MCF 10A (cell line): ENCODE measurements around the gene ITPA. TPM values are rescaled to one million over a fixed set of nuclear protein-coding genes. Genes with fewer than 3 reads are reported as not detected.

Experiments used
- BruUV-seq: library from RNA; stranded (reverse); fragments of 400-500 nt; replicated peaks from 2 replicates; lab custom pipeline; 2021; lab: Mats Ljungman, UMichigan
- CTCF ChIA-PET: fragments of 300-600 bp; sonication (Branson Sonifier 250); formaldehyde crosslinking; extraction: SDS; loops from one replicate; lab custom pipeline; 2021; ENCODE audit warnings: antibody characterized with exemption, inconsistent platforms; lab: Yijun Ruan, JAX
- POLR2A ChIA-PET: fragments of 300-600, 350-650 bp; sonication (Branson Sonifier 250); formaldehyde crosslinking; extraction: SDS; loops from one replicate; lab custom pipeline; 2020; ENCODE audit warnings: antibody characterized with exemption, inconsistent platforms; lab: Yijun Ruan, JAX
- DNase-seq: peaks from one replicate; pipeline ENCODE4 v3.0.0-alpha.2; 2018; ENCODE audit not compliant: unreplicated experiment
- H3K27ac Mint-ChIP-seq: one replicate; pipeline ENCODE4 v1.8.0; 2022; ENCODE audit warnings: mild to moderate bottlenecking, low read depth, mixed read lengths; ENCODE audit not compliant: unreplicated experiment
- H3K27me3 Mint-ChIP-seq: one replicate; pipeline ENCODE4 v1.8.0; 2022; ENCODE audit warnings: mixed read lengths; ENCODE audit not compliant: insufficient read depth, unreplicated experiment
- H3K36me3 Mint-ChIP-seq: one replicate; pipeline ENCODE4 v1.8.0; 2022; ENCODE audit warnings: mild to moderate bottlenecking, moderate library complexity, mixed read lengths; ENCODE audit not compliant: insufficient read depth, unreplicated experiment
- H3K4me1 Mint-ChIP-seq: one replicate; pipeline ENCODE4 v1.8.0; 2022; ENCODE audit warnings: mixed read lengths; ENCODE audit not compliant: insufficient read depth, unreplicated experiment
- H3K4me3 Mint-ChIP-seq: one replicate; pipeline ENCODE4 v1.8.0; 2022; ENCODE audit warnings: mild to moderate bottlenecking, moderate library complexity, mixed read lengths; ENCODE audit not compliant: unreplicated experiment
- H3K9me3 Mint-ChIP-seq: one replicate; pipeline ENCODE4 v1.8.0; 2022; ENCODE audit warnings: mixed read lengths; ENCODE audit not compliant: unreplicated experiment
- intact Hi-C: fragments of 100-400 bp; cut with micrococcal nuclease; formaldehyde crosslinking; loops from 2 replicates; pipeline ENCODE4 v1.14.1; 2022
- total RNA-seq: library from RNA; stranded (reverse); gene quantifications from 2 replicates; pipeline ENCODE4 v1.2.3, GENCODE V29; 2022
- TF ChIP-seq, protein P1 (sequence below): fragments of 200-600 bp; IDR thresholded peaks from one replicate; pipeline ENCODE4 v1.8.0; 2022; ENCODE audit warnings: antibody characterized with exemption, mild to moderate bottlenecking; ENCODE audit not compliant: unreplicated experiment

The ITPA gene
- total RNA-seq, 1 experiment from 2014 or later = 97.1 TPM

DNA sequence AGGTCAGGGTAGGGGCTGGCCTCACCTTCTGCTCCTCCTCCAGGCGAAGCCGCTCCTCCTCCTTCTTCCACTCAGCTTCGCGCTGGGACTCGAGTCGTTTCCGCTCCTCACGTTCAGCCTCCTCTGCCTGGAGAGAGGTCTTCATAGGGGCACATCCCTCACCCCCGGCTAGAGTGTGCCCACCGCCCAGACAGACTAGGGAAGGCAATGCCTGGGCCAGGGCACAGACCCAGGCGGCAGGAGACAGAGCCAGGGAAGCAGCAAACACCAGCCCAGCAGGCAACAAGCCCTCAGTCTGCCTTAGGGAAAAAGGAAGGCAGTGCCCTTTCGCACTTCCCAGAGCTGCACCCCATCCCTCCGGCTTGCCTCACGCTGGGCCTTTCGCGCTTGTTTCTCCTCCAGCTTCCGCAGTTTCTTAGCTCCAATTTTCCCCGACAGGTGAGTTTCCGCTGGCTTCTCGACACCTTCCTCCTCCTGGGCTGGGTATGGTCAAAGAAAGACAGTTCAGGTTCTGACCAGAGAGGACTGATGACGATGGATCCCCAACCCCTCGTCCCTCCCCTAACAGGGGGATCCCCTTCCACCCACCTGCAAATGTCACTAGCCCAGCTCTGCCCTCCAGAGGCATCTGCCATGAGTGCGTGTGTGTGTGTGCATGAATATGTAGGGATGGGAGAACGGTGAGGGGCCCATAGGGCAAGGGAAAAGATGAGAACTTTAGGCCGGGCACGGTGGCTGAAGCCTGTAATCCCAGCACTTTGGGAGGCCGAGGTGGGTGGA, 9.1 kb upstream of the ITPA start:
- H3K36me3 Mint-ChIP-seq = peaks cover 86% of the 10 kb centered on the region
- H3K9me3 Mint-ChIP-seq = no peaks in the 10 kb centered on the region
- H3K4me1 Mint-ChIP-seq = peaks cover 7% of the 10 kb centered on the region
- intact Hi-C loops = no loop called here
- no peaks in the 10 kb centered on the region for H3K27me3 Mint-ChIP-seq
- no peak overlapping the region for H3K27ac Mint-ChIP-seq
- no peak overlapping the region for H3K4me3 Mint-ChIP-seq
- ChIA-PET POLR2A (no interaction called here), CTCF (no interaction called here)
- no peak for DNase-seq
- TF ChIP-seq, protein P1, sequence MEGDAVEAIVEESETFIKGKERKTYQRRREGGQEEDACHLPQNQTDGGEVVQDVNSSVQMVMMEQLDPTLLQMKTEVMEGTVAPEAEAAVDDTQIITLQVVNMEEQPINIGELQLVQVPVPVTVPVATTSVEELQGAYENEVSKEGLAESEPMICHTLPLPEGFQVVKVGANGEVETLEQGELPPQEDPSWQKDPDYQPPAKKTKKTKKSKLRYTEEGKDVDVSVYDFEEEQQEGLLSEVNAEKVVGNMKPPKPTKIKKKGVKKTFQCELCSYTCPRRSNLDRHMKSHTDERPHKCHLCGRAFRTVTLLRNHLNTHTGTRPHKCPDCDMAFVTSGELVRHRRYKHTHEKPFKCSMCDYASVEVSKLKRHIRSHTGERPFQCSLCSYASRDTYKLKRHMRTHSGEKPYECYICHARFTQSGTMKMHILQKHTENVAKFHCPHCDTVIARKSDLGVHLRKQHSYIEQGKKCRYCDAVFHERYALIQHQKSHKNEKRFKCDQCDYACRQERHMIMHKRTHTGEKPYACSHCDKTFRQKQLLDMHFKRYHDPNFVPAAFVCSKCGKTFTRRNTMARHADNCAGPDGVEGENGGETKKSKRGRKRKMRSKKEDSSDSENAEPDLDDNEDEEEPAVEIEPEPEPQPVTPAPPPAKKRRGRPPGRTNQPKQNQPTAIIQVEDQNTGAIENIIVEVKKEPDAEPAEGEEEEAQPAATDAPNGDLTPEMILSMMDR = no peak
- no TSS peak for BruUV-seq

DNA sequence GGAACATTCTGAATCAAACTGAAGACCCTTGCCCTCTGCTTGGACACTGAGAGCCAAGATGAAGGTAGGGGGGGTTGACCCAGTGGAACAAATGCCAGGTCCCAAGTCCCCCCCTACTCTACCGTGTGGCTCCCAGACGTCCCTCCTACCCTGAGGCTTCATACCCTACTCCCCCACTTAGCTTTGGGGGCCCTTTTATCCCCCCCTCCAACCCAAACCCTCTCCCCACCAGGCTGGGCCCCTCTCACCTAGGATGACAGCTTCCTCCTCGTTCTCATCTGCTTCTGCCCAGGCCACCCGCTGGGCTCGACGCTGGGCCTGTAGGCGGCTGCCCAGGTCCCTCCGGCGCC, 6.4 kb upstream of the ITPA start:
- Mint-ChIP-seq H3K27ac (peak overlapping the region; percentile 98), H3K4me1 (no peaks in the 10 kb centered on the region), H3K9me3 (no peaks in the 10 kb centered on the region), H3K27me3 (no peaks in the 10 kb centered on the region), H3K36me3 (peaks cover 58% of the 10 kb centered on the region), H3K4me3 (peak overlapping the region; percentile 92)
- TF ChIP-seq, protein P1 = no peak
- ChIA-PET POLR2A (interaction anchor here (1.2 to 3.0 kb wide), 11 partner anchors 14 to 328 kb away, joined by 3 to 19 read pairs (median 7); partner anchors contain the start of genes FASTKD5, LZTS3 and UBOX5), CTCF (interaction anchor here (0.5 to 1.6 kb wide), 3 partner anchors 10 to 352 kb away, joined by 3 to 7 read pairs (median 4); no protein-coding TSS in a partner anchor)
- no peak for DNase-seq
- BruUV-seq = no TSS peak
- intact Hi-C loops = no loop called here

DNA sequence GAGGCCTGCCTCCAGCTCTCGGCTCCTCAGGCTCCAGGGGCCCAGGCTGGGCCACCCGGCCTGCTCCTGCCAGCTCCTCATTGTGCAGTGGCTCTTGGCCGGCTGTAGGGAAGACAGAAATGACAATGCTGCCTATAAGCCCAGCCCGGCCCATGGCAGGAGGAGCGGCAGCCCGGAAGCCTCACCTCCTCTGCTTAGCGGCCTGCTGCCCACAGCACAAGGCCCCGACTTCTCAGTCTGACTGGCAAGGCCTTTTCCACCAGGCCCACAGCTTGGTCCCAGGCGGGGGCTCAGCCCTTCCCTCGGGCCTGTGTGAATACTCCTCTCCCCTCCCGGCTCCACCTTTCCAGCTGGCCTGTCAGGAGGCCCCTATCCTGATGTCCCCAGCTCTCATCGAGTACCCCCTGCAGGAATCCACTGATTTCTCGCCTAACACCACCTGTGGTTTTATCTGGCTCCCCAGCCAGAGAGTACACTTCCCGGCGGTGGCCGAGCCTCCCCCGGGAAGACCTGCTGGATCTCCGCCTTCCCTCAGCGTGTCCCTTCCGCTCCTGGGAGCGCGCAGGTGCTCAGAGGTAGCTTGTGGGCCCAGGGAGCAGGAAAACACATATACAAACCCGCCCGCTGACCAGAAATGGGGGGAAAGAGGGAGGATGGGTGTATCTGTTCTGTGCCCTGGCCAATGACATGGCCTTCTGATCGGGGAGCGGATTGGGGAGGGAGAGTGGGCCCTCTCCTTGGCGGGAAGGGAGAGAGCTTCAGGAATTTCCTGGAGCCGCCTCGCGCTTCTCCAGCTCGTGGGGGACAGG, 5.8 kb upstream of the ITPA start:
- TF ChIP-seq, protein P1 = no peak
- DNase-seq = peak; percentile 32
- intact Hi-C loops = no loop called here
- H3K9me3 Mint-ChIP-seq = no peaks in the 10 kb centered on the region
- peak overlapping the region; percentile 98 for H3K27ac Mint-ChIP-seq
- H3K27me3 Mint-ChIP-seq = no peaks in the 10 kb centered on the region
- H3K4me3 Mint-ChIP-seq = peak overlapping the region; percentile 92
- BruUV-seq = TSS peak; percentile 49
- CTCF ChIA-PET = interaction anchor here (0.5 to 1.6 kb wide), 5 partner anchors 11 to 353 kb away, joined by 3 to 7 read pairs (median 3); no protein-coding TSS in a partner anchor
- POLR2A ChIA-PET = interaction anchor here (0.6 to 3.0 kb wide), 16 partner anchors 11 to 338 kb away, joined by 3 to 19 read pairs (median 5); partner anchors contain the start of genes FASTKD5, LZTS3, SLC4A11 and UBOX5
- no peaks in the 10 kb centered on the region for H3K4me1 Mint-ChIP-seq
- peaks cover 52% of the 10 kb centered on the region for H3K36me3 Mint-ChIP-seq
